GM15510 (cell line): Measurements from ENCODE around the gene HOATZ.

ENCODE experiments used
- POLR2A ChIP-seq: IDR thresholded peaks from 3 replicates; pipeline ENCODE4 v1.6.1; 2011; ENCODE audit warnings: borderline replicate concordance; ENCODE audit not compliant: insufficient read length; ENCODE audit errors: extremely low read depth

Gene HOATZ

DNA sequence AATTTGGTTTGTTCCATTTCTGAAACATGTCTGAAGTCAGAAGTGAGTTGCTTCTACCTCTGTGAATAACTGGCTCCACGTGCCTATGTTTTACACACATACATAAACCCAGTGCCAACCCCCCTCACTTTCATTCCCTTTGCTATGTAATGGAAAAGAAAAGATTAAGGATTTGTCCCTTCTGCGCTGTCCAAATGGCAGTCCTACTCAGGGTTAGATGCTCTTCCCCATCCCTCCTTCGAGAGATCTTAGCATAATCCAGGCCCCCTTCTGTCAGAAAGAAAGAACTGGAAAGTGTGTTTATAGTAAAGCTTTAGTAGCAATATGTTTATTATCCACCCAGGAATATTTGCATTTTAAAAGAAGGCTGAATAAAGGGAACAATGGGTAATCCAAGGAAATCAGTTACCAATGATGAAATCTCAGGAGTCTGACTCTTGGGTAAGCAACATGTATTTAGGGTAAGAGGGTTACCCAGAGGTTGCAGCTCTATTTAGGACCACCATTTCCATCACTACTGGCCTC is 22.8 kb downstream of the HOATZ start:
- no peak for TF ChIP-seq POLR2A

DNA sequence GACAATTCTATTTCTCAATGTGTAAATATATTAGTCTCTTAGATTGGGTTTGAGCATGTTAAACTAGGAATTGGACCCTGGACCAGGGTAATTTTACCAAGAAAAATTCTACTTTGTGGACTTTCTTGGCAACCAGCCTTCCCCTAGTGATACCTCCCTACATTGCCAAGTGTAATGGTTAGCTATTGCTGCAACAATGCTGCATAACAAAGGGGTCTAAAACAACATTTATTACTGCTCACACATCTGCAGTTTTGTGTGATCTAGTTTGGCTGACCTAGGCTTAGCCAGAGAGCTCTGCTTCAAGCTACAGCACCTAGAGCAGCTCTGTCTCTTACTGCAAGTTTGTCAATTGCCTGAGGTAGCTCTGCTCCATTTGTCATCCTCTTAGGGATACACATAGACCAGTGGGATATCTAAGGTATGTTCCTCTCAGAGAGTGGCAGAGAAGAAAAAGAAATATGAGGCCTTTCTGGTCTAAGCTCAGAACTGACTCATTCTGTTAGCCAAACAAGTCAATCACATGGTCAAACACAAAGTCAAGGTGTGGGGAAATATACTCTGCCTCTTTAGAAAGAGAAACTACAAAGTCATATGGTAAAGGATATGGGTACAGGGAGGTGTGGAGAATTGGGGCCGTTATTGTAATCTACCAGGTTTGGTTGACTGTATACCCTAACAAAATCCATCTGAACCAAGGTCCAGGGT is 24.0 kb downstream of the HOATZ start:
- no peak for TF ChIP-seq POLR2A

DNA sequence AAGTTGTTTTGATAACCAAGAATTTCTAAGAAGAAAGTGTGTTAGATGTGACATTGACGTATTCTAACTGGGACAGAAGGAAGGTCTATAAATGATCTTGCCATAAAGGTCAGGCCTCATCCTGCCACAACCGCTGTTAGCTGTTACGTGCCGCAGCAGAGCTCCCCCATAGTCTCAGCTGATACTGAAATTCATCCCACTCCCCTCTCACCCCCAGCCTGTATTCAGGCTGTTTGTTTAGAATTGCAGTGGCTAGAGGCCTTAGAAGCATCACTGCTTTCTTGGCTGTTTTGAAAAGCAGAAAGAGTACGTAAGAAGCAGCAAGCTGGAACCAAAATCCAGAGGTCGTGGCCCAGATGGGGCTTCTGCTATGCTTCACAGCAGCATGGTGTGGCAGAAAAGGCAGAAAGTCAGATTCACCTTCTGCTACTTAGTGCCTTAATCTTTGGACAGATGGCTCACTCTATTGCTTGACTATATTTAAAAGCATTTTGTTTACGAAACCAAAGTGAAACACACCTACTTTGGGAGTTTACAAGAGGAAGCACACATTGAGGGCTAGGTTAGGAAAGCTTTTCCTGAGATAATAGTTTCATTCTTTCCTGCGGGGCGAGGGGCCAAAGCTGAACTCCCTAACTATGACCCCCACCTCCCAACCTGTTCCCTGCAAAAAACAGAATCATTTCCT is 25.0 kb downstream of the HOATZ start:
- no peak for TF ChIP-seq POLR2A

DNA sequence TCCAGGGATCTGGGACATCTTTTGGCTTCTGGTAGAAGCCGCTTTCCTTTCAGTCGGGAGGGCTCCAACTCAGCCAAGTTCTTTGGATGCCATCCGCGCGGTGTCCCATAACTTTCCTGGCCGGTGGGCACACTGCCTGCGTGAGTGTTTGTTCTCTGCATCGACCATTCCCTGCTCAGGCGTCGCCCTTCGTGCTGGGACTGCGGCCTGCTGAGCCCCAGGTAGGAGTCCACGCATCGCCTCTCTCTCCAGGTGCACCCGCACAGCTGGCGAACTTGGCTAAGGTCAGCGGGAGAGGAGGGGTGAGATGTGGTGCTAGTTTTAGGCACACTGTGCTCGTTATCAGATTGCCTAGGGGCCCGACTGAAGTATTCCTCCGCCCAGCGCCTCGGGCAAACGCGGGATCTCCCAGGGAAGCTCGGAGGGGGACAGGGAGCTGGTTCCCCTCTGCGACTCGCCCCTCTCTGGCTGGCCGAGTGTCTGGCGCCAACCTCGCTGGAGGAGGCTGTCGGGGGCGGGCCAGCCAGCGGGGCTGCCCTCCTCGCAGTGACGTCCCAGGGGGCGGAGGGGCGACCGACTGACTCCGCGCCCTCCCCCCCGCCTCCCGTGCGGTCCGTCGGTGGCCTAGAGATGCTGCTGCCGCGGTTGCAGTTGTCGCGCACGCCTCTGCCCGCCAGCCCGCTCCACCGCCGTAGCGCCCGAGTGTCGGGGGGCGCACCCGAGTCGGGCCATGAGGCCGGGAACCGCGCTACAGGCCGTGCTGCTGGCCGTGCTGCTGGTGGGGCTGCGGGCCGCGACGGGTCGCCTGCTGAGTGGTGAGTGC is 25.7 kb downstream of the HOATZ start, which contains the start of gene LAYN:
Gene LAYN (plus strand): TSS at position 607 of the 823 bp plus-strand sequence. CDS start 124 bp downstream, at position 731.
- TF ChIP-seq POLR2A = no peak

DNA sequence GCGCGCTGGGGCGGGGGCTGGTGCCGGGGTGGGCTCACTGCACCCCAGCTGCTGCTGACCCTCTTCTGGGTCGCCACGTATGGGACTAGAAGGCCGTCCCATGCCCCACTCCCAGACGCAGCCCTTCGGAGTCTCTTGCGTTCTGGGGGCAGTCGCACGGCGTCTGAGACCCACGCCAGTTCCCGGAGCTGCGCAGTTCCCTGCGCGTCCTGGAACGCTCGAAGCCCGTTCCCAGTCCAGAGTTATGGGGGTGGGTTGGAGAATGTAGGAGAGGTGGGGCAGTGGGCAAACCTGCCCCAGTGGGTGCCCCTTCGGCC is 26.3 kb downstream of the HOATZ start:
- TF ChIP-seq POLR2A = no peak

DNA sequence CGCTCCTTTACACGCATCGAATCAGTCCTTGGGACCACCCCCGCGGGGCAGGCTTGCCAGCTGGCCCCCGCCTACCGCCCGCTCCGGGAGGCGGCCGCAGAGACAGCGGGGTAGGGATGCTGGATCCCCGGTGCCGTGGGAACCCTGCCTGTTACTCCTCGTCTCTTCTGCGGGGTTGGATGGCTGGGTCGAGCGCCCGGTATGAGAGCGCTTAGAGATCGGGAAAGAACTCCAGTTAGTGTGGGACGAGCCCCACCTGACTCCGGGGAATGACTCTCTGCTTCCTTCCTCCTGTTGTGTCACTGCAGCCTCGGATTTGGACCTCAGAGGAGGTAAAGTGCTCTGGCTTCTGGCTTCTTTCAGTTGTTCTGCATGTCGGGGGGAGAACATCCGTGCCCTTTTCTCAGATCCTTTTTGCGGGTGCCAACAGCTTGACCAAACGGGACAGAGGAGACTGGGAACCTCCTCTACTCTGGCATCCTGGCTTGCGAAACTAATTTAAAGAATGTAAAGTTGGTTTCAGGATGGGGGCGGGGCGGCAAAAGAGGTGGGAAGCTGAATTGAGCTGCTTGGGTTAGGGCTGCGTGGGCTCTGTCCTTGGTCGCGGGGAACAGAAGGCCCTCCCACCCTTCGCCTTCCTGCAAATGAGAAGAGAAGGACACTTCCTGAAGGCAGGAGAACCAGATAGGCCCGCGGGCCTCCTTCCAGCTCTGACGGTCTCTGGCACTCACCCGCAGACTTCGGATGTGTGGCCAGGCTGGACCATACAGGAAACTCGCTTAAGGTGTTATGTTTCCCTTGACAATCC is 26.9 kb downstream of the HOATZ start:
- TF ChIP-seq POLR2A = no peak

DNA sequence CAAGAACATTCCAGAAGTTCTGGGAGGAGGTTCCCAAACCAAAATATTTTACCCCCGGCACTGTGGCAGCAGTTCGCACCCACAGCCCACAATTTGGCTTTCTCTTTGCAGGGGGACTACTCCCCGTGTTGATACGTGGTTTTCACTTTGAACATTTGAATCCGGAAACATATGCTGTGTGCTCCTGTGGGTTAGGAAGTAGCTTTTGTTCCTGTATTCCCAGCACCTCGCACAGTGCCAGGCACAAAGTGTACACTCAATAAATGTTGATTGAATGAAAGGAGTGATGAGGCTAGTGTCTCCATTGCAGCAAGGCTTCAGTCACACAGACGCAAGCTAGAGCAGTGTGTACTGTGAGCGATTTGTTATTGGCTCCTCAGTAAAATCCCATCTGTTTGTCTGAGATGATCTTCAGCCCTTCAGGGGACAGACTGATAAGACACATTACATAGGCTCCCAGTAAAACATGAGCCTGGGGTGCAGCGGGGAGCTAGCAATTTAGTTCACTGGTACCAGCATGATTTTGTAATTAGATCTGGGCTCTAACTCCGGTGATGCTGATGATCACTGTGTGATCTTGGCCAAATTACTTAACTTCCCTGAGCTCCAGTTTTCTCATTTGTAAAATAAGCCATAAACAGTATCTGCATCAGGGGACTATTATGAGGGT is 28.2 kb downstream of the HOATZ start:
- TF ChIP-seq POLR2A = no peak

DNA sequence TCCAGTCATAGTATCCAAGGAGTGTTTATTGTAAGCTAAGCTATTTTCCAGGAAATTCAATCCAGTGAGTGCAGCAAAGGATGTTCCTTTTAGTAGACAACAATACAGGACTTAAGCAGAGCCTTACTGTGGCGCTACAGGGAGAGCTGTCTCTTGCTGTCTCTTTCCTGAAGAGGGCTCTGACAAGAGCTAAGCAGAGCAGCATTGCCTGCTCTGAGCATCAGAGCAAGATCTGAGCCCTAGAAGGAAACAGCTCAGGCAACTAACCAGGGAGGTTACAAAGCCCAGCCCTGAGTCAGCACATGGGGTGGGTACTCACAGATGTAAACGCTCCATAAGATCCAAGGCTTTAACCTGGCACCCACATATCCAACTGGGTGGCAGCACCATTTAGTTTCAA is 33.9 kb downstream of the HOATZ start:
- TF ChIP-seq POLR2A = no peak

DNA sequence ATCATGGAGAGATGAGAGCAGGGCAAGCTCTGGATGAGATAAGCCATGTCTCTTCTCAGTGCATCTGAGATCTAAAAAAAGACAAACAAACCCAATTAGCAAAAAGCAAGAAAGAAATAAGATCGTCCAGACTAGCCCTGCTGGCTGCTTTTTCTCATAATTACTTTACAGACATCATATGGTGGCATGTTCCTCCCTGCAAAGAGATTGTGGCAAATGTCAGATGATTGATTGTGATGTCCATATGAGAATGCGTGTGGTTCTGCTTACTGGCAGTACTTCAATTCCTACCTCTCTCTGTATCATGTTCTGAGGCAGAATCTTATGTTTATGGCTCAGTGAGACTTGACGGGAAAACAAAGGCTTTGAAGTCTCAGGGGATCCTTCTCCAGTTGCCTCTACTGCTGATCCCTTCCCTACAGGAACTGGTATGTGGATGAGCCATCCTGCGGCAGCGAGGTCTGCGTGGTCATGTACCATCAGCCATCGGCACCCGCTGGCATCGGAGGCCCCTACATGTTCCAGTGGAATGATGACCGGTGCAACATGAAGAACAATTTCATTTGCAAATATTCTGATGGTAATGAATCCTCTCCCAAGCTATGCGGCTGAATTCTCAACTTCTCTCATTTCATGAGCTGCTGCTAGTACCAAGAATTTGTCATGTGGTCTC is 34.8 kb downstream of the HOATZ start:
- no peak for TF ChIP-seq POLR2A

DNA sequence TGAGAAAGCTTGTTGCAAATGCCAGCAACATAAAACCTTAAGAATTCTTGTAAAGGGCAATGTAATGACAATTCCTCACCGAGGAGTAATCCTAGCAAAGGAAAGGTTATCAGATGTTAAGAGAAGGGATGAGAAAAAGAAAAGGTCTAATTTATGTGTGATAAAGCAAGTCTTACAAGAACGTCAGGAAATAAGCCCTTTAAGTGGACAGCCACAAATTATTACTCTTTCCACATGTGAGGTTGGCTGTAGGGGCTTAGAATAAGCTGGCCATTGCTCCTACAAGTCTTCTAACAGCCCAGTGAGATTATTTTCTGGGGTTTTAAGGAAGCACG is 35.3 kb downstream of the HOATZ start:
- no peak for TF ChIP-seq POLR2A

DNA sequence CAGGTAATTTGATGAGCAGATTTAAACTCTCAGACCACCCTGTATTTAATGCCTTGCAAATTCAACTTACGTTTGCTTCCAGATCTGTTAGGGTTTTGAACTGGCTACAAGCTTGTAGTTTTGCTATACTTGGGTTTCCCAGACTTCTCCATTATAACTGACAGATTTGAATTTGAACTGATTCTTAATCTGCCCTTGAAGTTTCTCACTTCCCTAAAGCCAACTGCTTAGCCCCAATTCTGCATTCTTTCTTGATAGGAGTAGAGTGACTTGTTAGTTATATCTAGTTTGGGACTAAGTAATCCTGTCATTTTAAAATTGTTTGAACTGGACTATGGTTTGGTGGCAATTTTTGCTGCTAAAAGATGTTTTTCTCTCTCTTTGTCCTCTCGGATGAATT is 35.7 kb downstream of the HOATZ start:
- TF ChIP-seq POLR2A = no peak

DNA sequence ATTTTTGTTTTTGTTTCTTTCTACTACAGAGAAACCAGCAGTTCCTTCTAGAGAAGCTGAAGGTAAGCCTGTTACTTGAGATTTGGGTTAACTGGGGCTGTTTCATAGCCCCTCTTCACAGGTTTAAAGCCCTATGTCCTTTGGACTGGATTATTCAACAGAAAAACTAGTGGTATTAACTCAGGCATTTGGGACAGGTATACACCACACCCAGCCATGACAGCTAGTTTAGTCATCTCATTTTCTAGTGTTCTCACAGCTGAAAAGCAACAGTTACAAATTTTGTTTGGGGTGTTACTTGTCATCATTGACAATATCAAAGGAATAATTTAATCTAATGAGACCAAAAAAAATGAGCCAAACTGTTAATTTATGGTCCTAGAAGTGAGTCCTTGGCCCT is 40.0 kb downstream of the HOATZ start:
- TF ChIP-seq POLR2A = no peak

DNA sequence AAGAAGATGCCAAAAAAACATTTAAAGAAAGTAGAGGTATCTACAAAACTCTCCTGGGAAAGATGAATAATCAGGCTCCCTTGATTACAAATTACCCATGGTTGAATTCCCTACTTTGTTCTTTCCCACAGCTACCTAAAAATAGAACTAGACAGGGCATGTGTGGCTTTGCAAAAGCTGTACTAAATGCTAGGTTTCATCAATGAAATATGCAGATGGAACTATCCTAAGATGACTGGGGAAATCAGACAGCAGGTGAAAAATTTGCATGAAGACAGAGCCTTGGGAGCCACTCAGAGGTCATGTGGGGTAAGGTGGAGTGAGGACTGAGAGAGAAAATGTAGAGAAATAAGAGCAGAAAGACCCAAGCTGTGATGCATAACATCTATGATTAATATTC is 40.7 kb downstream of the HOATZ start:
- TF ChIP-seq POLR2A = no peak
